ENCODE data around the gene R3HDML.
"Not testable (repeated sequence)": the region's sequence is repeated elsewhere in the genome, so short reads cannot be mapped to it uniquely, and the experiment has no call there.

GRCh38 chr20:44345941-44346340, 9.1 kb downstream of the R3HDML start:
- not testable (repeated sequence) for TF ChIP-seq POLR2A (IDR thresholded peaks at IDR 0.05)
- TF ChIP-seq, protein P1, sequence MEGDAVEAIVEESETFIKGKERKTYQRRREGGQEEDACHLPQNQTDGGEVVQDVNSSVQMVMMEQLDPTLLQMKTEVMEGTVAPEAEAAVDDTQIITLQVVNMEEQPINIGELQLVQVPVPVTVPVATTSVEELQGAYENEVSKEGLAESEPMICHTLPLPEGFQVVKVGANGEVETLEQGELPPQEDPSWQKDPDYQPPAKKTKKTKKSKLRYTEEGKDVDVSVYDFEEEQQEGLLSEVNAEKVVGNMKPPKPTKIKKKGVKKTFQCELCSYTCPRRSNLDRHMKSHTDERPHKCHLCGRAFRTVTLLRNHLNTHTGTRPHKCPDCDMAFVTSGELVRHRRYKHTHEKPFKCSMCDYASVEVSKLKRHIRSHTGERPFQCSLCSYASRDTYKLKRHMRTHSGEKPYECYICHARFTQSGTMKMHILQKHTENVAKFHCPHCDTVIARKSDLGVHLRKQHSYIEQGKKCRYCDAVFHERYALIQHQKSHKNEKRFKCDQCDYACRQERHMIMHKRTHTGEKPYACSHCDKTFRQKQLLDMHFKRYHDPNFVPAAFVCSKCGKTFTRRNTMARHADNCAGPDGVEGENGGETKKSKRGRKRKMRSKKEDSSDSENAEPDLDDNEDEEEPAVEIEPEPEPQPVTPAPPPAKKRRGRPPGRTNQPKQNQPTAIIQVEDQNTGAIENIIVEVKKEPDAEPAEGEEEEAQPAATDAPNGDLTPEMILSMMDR (IDR thresholded peaks at IDR 0.05), result not testable (repeated sequence)

Data from right lobe of liver (tissue), 4 donors.